UCSD-AML1 (cell line): Measurements from ENCODE around the gene DCTN5.
"Not testable (repeated sequence)": the region's sequence is repeated elsewhere in the genome, so short reads cannot be mapped to it uniquely, and the experiment has no call there.

Experiments
- DNase-seq: peaks from one replicate; lab custom pipeline; 2025; ENCODE audit not compliant: unreplicated experiment; lab: John Stamatoyannopoulos, UW

The DCTN5 gene

DNA sequence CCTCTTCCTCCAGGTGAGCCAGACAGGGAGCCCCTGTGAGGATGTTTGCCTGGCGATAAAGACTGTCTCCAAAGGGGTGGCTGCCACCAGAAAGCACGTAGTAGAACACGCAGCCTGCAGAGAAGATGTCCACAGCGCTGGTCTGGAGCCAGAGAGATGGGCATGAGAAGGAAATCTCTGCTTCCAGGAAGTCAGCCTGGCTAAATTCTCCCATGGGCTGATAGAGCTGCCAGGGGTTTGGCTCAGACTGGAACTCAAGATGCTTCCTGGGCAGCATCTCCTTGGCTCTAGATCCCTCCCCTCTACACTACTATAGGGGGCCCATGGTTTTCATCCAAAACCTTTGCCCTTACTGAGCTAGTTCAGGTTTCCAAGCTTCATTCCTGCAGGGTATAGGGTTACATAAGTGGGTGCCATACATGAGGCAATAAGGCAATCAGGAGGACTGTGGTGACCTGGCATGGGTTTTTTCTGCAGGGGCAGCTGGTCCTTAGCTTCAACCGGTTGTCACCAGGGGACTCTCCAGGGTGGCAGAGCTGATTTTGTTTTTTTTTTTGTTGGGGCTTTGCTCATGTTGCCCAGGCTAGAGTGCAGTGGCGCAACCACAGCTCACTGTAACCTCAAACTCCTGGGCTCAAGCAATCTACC is 51.0 kb downstream of the DCTN5 start:
- no peak for DNase-seq

DNA sequence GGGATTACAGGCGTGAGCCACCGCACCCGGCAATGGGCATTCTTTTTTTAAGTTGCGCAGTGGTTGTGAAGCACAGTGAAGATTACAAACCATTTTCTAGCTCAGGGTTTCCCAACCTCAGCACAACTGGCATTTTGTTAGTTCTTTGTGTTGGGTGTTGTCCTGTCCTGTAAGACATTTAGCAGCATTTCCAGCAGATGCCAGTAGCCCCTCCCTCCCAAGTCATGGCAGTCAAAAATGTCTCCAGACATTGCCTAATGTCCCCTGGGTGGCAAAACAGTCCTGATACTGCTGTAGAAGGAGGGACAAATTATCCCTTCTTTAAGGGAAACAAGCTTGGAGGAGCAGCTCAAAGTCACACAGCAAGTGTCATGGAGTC is 53.0 kb downstream of the DCTN5 start:
- DNase-seq, result no peak

DNA sequence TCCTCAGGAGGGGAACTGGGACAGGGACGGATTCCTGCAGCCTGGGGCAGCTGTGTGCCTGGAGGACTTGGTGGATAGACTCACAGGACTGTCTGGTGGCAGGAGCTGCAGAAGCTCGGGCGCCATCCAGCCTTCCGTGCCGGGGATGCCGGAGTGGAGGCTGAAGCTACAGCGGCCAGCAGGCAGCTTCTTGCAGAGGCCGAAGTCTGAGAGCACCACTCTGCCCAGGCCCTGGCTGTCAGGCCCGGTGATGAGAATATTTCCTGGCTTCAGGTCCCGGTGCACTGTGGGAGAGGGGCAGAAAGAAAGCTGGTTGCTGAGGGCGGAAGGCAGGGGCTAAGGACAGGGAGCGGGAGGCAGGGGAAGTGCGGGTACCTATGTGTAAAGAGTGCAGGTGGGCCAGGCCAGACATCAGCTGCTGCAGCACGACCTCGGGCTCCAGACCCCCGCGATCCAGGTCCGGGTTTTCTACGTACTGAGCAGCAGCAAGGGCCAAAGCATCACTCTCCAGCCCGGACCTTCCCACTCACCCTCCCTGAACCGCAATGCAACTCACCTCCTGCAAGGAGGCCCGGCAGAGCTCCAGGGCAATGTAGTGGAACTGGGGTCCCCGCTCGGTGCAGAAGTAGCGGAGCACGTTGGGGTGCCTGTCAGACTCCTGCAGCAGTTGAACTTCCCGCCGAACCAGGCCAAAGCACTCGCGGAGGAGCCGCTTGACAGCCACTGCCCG is 53.5 kb downstream of the DCTN5 start:
- DNase-seq, result no peak

DNA sequence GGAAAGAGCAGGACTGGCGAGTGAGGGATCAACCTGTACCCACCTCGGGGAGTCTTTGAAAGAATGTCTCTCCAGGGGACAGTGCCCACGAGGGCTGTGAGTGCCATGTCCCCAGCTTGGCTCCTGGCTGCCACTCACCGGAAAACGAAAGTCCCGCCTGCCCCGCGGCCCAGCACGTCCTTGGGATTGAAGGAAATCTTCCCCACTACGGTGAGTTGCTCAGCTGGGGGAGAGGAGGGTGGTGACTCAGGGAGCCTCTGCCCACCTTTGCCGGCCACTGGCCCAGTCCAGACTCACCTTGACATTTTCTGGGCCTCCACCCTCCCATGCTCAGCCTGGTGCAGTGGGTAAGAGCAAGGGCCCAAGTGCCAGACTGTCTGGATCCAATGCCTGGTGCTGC is 54.5 kb downstream of the DCTN5 start:
- DNase-seq, result no peak

DNA sequence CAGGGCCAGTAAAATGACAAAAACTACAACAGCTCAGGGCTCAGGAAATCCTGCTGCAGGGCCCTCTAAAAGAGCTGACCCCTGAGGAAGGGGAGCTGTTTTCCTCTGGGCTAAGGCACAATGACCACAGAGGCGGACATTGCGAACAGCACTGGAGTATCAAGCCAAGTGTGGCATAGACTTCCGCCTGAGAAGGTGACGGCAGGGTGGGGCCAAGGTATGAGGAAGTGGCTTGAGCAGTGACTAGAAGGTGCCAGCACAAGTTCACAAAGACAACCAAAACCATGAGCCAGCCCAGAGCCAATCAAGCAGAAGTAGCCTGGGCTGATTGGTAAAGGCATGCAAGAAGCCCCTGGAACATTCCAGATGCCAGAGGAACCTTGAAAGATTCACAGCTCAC is 57.8 kb downstream of the DCTN5 start:
- peak; percentile 40 for DNase-seq

DNA sequence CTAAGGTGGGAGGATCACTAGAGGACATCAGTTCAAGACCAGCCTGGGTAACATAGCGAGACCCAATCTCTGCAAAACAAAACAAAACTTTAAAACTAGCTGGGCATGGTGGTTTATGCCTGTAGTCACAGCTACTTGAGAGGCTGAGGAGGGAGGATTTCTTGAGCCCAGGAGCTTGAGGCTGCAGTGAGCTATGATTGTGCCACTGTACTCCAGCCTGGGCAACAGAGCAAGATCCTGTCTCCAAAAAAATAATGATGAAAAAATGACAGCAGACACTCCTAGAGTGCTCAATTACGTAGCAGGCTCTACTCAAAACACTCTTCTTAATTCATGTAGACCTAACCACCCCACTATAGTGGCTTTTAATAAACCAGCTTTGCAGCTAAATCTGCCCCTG is 58.8 kb downstream of the DCTN5 start:
- DNase-seq, result no peak

DNA sequence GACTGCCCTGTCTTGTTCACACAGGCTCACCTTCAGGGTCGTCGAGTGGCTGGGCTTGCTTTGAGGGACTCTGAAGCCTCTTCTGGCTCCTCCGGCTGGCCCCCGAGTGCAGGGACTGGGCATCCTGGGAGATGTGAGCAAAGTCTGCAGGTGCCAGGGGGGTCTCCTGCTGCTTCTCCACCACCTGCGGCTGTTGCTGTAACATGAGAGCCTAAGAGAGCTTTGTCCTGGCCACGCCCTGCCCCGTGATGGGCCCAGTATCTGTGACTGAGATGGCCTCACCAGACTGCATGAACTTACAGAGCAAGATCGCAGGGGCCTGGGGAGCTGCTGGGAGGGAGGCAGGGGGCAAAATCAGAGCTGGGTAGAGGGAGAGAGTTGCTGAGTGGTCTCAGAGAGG is 59.2 kb downstream of the DCTN5 start:
- DNase-seq, result no peak

DNA sequence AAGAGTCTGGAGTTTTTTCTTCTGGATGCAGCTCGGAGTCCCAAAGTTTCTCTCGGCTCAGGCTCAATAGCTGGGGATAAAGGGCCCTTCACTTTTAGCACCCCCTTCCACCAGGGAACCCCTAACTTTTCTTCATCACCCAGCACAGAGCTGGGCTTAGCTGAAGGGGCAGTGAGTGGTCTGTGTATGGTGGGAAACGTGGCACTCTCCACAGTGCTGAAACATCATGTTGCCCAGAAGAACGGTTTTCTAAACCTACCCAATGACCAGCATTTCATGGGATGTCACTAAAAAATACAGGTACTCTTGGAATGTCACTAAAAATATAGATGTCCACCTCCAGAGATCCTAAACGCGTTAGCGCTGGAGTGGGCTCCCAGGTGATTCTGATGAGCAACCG is 59.8 kb downstream of the DCTN5 start:
- no peak for DNase-seq

DNA sequence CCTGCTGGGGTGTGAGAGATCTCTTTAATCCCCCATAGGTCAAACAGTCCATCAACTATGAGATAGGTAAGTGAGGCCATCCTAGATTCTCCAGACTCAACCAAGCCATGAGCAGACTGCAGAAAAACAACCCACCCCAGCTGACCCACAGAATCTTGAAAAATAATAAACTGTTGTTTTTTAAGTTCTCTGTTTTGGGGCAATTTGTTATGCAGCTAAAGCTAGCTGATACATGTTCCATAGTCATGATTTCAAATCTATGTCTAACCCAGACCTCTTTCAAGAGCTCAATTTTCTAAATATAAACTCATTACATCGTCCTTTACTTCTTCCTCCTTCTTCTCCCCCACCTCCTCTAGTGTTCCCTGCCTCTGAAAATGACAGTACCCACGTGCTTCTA is 61.7 kb downstream of the DCTN5 start:
- no peak for DNase-seq

DNA sequence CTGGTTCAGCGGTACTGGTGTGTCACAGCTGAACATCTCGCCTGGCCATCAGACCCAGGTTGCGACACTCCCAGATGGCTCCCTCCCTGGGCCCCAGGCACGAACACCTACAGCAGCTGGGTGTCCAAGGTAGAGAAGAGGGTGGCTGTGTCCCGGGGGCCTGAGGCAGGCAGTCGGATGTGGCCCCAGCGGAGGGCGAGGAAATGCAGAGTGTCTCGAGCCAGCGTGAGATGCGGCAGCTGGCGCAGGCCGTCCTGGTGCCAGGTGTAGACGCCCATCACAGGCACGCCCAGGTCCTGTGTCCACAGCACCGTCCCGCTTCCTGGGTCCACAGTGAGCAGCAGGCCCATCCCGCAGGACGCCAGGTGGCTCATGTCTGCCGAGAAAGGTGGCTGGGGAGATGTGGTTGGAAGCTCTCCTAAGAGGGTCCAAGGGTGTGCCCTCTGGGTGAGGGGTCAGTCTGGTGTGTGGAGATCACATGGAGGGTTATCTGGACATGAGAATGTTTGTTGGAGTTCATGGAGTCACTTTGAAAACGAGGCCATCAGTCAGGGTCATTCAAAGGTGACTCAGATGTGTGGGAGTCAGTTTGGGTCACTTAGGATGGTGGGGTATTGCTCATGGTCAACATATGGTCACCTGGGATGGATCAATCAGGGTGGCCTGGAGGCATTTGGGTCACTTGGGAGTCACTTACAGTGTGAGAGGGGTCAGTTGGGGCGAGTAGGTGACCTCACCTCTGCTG is 63.7 kb downstream of the DCTN5 start:
- no peak for DNase-seq

DNA sequence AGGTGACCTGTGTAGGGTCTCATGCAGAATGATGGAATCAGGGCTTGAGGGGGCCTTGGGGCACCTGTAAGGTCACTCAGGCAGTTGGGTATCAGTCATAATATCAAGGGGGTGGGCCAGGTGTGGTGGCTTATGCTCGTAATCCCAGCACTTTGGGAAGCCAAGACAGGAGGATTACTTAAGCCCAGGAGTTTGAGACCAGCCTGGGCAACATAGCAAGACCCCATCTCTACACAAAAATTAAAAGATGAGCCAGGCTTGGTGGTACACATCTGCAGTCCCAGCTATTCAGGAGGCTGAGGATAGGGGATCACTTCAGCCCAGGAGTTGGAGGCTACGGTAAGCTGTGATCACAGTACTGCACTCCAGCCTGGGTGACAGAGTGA is 64.2 kb downstream of the DCTN5 start:
- no peak for DNase-seq

DNA sequence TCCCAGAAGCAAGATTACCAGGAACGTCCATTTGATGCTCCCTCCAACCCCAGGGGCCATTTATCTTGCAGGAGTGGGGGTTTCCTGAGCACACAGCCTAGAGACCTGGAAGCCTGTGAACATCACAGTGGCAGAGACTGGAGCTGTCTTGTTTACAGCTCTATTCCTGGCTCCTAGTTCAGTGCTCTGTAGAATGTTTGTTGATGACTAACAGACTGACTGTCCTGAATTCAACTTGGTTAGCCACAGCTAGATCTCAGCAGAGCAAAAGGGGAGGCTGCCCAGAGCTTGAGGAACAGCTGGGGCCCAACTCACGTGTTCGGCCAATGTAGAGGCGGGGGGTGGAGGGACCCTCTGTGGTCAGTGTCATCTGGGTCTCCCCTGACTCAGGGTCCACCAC is 65.2 kb downstream of the DCTN5 start:
- no peak for DNase-seq

DNA sequence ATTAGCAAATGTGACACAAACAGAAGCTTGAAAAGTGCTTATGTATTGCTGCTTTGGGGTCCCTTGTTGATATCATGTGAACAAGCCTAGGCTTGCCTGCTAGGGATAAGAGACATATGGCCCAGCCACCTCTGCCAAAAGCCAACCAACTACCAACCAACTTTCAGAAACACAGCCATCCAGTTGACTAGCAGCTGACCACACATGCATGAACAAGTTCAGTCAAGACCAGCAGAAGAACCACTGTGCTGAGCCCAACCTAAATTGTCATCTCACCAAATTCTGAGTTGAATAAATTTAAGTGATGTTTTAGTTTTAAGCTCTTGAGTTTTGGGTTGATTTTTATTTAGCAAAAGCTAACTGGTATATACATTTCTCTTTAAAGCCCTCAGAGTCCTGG is 68.3 kb downstream of the DCTN5 start:
- DNase-seq, result no peak

DNA sequence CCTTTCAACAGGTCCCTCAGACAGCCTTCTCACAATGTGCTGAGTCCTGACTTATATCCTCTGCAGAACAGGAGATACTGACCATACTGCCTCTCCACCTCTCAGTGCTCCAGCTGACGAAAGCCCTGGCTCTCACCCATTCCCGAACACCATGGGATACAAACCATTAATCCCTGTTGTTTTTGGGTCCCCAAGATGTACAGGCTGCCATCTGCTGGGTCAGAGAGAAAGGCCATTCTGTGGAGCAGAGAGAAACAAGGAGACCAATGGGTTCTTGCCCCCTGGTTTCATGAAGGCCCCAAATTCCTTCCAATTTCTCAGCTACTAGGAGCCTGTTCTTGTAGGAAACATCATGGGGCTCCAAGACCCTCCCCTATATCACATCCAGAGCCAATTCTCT is 68.7 kb downstream of the DCTN5 start:
- no peak for DNase-seq

DNA sequence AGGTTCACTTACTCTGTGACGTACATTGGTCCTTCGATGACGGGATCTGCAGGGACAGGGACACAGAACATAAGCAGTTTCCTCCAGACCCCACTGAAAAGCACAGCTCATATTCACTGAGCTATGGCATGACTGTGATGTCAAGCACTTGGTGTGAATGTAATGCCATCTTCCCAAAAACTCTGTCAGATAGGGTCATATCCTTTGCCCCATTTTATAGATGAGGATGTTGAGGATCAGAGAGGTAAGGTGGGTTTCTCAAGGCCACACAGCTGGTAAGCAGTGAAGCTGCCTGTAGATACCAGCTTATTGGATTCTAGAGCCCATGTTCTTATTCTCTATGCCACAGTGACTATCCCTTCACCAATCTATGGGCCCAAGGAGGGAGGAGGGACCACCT is 69.2 kb downstream of the DCTN5 start:
- no peak for DNase-seq

DNA sequence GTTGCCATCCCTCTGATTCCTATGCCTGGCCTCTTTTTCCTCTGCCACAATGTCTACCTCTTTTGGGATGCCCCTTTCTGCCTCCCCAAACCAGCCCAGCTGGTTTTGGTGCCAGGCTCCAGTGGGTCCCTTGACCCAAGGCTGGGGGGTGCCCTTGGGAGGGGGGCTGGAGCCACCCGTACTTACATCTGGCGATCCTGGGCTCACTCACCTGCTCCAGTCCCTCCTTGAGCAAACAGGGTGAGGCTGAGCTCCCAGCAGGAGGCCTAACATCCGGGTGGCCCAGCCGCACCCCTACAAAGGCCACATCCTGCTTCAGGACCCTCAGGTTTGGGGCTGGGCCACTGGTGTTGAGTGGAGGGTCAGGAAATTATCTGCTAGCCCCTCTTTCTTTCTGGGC is 70.5 kb downstream of the DCTN5 start:
- DNase-seq, result no peak

DNA sequence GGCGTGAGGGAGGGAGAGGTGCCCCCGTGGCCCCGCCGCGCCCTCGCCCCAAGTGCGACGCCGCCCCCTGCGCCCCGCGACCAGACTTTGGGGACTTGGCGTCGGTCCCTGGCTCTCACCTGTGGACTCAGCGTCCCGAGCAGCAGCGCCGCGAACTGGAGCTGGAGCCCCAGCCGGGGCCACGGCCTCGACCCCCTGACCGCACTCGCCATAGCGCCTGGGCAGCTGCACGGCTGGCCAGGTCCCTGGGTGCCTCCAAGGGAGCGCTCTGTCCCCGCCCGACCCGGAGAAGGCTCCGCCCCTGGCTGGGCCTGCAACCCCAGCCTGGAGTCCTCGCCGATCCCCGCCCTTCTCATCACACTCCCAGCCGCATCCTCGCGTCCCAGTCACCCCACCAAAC is 71.7 kb downstream of the DCTN5 start, which contains the start of gene ERN2:
Gene ERN2, minus strand, starts transcription at position 247 of the 400 bp plus-strand sequence. Its CDS starts 35 bp downstream, at position 212.
- no peak for DNase-seq

DNA sequence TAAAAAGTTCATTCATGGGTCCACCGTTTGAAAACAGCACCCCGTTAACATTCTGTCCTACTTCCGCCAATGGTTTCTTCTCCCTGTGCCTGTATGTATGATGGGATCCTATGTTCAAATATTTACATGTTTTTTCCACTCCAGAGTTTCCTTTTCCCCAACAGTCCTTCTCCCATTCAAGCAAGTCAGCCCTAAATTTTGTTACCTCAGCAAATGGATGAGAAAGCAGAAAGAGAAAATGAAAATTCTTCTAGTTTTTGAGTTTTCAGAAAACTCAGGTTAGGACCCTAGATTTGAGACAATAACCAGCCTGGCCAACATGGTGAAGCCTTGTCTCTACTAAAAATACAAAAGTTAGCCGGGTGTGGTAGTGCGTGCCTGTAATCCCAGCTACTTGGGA is 75.2 kb downstream of the DCTN5 start:
- no peak for DNase-seq

DNA sequence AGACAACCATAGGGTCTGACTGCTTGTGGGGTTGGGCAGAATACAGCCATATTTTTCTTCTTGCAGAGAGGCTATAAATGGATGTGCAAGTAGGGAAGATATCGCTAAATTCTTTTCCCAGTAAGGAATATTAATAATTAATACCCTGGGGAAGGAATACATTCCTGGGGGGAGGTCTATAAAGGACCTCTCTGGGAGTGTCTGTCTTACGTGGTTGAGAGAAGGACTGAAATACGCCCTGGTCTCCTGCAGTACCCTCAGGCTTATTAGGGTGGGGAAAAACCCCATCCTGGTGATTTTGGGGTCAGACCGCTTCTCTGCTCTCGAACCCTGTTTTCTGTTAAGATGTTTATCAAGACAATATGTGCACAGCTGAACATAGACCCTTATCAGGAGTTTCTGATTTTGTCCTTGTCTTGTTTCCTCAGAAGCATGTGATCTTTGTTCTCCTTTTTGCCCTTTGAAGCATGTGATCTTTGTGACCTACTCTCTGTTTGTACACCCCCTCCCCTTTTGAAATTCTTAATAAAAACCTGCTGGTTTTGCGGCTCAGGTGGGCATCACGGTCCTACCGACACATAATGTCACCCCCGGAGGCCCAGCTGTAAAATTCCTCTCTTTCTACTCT is 81.5 kb downstream of the DCTN5 start:
- not testable (repeated sequence) for DNase-seq

DNA sequence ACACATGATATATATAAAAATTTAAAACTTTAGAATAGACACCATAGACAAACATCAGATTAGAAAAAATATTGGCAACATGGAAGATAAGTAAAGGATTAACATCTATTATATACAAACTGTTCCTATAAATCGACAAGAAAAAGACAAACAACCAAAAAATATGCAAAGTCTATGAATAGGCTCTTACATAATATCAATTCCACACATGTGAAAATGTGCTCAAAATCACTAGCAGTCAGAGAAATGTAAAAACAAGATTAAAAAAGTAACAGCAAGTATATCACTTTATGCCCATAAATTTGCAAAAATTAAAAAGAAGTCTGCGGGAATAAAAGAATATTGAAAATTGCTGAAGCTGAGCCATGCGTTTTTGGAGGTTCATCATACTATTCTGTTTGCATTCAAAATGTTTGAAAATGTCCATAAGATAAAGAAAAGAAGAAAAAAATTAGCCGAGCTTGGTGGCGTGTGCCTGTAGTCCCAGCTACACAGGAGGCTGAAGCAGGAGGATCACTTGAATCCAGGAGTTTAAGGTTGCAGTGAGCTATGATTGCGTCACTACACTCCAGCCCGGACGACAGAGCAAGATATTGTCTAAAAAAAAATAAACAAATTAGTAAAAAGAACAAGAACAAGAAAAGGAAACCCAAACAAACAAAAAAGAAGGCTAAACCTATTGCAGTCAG is 83.0 kb downstream of the DCTN5 start:
- no peak for DNase-seq

DNA sequence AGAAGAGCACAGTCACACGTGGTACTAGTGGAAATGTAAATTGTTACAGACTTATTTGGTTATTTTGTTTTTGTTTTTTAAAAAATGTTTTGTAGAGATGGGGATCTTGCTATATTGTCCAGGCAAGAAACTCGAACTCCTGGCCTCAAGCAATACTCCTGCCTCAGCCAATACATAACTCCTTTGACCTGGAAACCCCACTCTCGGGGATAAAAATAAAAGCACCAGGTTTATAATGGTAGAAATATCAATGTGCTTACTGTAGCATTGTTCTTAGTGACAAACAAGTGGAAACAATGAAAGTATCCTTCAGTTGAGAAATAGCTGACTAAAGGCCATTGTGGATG is 83.5 kb downstream of the DCTN5 start:
- DNase-seq, result no peak
